Erythroblast (primary cell): ENCODE results near the gene TRIM63.
A peak's percentile ranks its signal among the peaks of the same experiment; 100 is the strongest.

Experiments used
- DNase-seq, 2 experiments: peaks; one replicate each; lab custom pipeline; 2025; lab: John Stamatoyannopoulos, UW
- GATA1 ChIP-seq: IDR thresholded peaks from 2 replicates; pipeline ENCODE4 v1.6.1; 2011; ENCODE audit warnings: low read depth, mild to moderate bottlenecking, control low read depth, low read length, moderate library complexity
- POLR2A ChIP-seq: IDR thresholded peaks from 2 replicates; pipeline ENCODE4 v1.6.1; 2011; ENCODE audit warnings: mild to moderate bottlenecking, low read length

TRIM63 gene

DNA sequence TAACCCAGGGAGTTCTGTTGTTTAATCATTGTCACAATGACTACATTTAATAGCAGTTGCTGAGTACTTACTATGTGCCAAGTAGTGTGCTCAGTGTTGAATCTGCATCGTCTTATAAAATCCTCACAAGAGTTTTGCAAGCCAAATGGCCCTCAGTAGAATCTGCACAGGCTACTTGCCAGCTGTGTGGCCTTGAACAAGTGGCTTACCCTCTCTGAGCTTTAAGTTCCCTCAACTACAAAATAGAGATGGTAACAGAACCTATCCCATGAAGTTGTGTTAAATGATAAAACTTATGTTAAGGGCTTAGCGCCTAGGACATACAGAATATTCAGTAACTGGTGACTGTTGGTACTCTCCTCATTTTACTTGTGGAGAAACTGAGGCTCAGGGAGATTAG is 12.4 kb downstream of the TRIM63 start:
- TF ChIP-seq POLR2A: no peak
- no peak for TF ChIP-seq GATA1
- DNase-seq: no peak

DNA sequence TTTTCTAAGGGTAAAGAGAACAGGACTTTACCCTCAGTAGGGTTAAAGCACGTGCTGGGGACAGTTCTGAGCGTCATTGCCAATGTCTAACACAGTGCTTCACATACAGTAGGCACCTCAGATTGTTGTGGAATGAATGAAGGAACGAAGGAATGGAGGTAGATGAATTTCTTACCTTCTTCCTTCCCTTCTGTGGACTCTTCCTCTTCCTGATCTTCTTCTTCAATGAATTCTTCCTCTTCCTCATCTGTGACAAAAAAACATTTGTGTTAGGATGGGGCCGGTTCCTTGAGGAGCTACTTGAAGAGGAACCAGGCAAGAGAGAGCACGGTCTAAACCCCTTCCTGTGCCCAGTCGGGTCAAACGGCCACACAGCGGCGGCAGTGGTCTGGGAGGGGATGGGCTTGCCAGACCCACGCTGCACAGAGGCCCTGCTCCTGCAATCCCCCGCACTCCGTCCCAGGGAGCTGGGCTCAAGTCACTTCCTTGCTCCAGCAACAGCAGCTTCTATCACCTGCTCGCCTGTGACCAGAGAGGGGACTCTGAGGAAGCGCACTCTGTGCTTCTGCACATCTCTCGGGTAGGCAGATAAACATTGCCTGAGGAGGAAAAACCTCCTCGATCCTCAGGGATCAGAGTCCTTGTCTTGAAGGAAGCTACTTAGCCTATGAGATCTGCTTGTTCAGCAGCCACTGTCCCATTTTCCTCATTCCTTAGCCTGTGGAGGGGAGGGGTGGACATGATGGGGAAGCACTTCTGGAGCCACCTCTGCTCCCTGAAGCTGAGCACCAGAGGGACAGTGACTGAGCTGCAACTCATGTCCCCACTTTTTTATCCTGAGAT is 13.5 kb downstream of the TRIM63 start:
- no peak for DNase-seq
- TF ChIP-seq POLR2A (no peak), GATA1 (no peak)

DNA sequence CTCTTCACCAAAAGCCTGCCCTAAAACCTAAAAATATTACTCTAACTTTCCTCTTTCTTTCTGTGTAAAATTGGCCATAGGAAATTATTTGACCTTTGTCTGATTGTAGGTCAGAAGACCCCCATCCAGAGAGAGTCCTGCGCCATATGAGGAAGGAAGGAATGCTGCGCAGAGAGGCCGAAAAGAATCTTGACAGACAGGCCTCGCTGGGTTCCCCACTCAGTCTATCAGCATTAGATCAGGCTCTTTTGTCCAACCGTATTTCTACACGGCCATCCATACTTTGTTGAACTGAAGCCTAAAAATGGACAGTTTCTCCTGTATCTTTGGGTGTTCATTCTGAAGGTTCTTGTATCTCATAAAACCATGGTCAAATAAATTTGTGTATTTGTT is 17.2 kb downstream of the TRIM63 start:
- TF ChIP-seq GATA1: no peak
- TF ChIP-seq POLR2A: no peak
- DNase-seq: no peak

DNA sequence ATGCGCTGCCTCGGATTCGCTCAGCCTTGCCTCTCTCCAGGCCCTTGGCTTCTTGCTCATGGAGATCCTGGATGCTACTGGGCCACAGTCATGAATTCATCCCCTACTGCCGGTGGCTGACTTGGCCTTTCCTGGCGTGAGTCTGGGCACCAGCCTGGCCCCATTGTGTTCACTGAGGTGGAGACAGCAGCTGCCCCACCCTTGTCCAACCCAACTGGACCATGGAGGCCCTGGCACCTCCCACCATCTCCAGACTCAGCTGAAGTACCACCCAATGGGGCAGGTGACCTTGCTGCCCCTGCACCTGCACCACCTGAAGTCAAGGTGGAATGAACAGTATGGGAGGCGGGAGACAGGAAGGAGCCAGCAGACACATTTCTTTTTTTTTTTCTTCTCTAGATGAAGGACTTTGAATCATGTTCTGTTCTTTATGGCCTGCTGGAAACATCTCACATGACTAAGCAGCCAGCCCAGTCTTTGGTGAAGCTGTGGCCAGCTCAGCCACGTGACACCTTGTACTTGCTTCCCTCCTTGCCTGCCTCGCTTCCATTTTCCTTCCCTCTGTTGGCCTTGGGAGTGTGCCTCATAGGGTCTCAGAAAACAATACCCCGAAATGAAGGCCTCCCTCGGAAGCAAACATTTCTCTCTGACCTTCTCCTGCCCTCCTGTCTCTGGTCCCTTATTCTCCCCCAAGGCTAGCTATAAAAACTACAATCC is 17.7 kb downstream of the TRIM63 start:
- no peak for DNase-seq
- no peak for TF ChIP-seq POLR2A

DNA sequence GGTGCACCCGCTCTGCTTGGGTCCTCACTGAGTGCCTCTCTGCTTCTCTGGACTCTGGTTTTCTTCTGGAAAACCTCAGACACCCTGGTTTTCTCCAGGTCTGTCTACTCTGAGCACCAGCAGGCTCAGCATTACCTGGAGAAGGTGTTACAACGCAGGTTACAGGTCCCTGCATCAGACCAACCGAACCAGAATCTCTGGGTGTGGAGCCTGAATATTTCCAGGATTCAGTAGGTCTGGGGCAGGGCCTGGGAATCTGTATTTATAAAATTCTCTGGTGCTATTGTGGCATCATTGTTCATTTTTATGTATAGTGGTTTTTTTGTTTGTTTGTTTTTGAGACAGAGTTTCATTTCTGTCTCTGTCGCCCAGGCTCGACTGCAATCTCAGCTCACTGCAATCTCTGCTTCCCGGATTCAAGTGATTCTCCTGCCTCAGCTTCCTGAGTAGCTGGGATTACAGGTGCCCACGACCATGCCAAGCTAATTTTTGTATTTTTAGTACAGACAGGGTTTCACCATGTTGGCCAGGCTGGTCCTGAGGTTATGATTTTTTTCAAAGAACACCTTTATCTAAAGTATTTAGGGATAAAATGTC is 20.1 kb downstream of the TRIM63 start:
- no peak for DNase-seq

DNA sequence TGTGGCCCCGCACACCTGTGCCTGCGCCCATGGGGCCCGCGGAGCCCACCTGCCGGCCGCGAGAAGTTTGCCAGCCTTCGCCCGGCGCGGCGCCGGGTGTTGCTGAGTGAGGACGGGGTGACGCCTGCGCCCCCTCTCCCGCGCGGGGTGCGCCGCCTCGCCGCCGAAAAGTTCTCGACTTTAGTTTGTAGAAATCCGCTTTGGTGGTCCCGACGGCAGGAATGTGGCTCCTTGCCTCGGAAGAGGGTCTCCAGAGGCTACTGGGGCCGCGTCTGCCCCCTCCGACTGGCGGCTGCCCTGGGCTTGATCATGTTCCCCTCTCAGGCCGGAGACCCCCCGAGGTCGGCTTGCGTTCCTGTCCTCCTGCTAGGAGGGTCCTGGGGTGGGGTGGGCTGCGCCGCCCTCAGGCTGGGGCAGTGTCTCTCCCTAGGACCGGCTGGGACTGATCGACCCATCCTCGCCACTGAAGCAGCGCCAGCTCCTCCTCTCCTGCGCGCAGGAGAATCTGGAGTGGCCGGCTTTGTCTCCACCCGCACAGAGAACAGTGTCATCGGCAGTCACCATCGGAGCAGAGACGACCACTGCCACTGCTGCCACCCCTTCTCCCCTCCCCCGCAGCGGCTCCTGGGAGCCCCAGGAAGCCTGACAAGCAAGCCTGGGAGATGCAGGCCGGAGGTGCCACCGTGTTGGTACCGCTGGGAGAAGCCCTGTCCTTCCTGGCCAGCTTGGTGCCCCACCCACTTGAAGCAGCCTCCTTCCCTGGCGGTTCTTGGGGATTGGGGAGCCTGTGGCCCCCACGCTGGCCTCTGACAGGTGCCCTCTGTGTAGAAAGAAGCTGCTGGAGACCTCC is 21.0 kb downstream of the TRIM63 start:
- no peak for TF ChIP-seq GATA1
- no peak for TF ChIP-seq POLR2A

More for the DNA sequence above, 20.1 kb downstream of the TRIM63 start:
- TF ChIP-seq POLR2A (no peak), GATA1 (no peak)

DNA sequence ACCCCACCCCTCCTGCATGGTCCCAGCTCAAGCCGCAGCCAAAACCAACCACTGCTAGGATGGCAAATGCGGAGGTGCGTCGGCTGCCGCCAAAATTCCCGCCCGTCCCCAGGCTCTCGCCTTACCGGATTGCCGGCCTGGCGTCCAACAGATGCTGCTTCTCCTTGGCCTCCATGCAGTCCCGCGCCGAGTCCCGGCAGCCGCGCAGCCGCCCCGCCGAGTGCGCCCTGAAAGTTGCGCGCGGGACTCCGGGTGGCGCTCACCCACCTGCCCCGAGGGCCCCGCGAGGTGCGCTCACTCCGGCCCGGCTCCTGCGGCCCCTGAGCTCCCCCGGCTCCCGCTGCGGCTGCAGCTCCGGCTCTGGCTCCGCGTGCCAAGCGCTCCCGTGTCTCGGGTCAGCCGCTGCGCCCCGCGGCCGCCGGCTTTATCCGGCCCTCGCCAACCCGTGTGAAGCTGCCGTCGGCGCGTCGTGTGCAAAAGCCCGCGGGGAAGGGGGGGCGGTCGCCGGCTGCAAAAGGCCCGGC is 21.6 kb downstream of the TRIM63 start, which contains the start of gene SLC30A2:
Gene SLC30A2, minus strand, starts transcription at position 397 of the 524 bp plus-strand sequence. Its CDS starts 222 bp downstream, at position 175.
- peak in 1 of 2 experiments; percentile 26 for DNase-seq

More for the DNA sequence above, 21.0 kb downstream of the TRIM63 start:
- DNase-seq: no peak

DNA sequence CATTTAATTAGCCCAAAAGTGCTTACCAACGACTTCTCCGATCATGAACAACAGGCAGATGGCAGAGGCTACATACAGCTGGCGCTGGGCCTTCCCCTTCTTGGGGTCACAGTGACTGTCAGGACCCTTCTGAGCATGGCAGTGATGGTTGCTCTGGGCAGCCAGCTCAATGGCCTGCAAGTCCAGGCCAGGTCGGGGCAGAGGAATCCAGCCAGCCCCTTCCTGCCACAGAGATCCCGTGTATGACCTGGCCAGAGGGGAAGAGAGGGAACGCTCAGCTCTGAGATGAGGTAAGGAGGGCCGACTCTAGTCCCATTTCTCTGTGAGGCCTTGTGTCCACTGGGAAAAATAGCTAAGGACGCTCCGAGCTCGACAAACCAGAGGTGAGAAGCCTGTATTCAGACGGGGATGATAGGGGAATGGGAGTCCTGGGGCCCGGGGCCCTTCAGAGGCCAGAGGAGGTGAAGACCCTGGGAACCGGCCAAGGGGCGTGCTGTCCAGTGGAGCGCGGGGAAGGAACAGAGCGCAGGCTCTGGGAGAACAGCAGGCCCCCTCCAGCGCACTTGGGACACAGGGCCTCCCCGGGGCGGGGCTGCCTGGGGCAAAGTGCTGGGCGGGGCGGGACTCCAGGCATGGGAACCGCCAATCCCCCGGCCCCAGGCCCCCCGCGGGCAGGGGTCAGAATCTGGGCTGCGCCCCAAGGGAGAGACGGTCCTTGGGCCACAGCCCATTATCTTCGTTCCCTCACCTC is 22.3 kb downstream of the TRIM63 start:
- TF ChIP-seq GATA1 (no peak), POLR2A (no peak)
- DNase-seq: peak in 1 of 2 experiments; percentile 26

More for the DNA sequence above, 21.6 kb downstream of the TRIM63 start, which contains the start of gene SLC30A2:
- no peak for TF ChIP-seq GATA1
- no peak for TF ChIP-seq POLR2A

DNA sequence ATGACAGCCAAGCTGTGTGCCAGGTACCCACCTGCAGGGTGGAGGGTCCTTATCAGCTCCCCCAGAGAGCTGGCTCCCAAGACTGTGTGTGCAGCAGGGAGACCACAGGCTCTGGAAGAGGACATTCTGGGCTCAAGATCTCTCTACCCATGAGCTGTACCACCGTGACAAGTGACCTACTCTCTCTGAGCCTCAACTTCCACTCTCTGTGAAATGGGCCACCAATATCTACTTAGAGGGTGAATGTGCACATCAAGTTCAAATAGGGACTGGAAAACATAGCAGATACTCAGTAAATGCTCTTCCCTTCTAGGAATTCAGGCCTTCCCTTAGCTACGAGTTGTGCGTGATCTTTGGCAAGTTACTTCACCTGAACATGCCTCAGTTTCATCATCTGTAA is 23.0 kb downstream of the TRIM63 start:
- DNase-seq: no peak
- TF ChIP-seq POLR2A: no peak
- TF ChIP-seq GATA1: no peak

DNA sequence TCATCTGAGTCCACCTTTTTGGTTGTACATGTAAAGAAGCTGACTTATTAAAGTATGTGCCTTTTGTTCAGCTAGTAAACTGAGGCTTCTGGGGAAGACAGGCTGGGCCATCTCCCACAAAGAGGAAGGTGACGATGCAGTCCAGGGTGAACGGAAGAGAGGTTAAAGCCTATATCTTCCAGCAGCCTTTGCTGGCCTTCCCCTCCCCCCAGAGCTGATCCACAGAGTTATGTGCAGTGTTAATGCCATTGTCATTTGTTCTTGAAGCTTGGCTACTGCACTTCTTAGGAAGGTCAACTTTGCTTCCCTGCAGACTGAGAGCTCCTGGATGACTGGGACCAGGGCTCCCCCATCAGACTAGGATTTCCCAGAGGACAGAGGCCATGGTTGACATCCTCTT is 23.7 kb downstream of the TRIM63 start:
- DNase-seq: no peak
- TF ChIP-seq POLR2A (no peak), GATA1 (no peak)

DNA sequence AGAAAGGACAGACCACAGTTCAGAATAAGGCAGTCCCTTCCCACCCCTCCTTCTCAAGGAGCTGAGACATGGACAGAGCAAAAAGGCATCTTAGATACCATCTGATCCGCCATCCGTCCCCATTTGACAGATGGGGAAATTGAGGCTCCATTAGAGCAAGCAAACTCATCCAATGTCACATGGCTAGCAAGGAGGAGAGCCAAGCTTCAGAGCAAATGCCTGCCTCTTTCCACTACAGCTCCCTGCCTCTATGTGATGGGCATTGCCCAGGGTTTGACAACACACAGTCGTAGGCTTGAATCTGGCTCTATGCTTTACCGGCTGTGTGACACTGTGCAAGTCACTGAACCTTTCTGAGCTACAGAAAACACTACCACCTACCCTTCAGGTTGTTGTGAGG is 25.5 kb downstream of the TRIM63 start:
- no peak for DNase-seq

DNA sequence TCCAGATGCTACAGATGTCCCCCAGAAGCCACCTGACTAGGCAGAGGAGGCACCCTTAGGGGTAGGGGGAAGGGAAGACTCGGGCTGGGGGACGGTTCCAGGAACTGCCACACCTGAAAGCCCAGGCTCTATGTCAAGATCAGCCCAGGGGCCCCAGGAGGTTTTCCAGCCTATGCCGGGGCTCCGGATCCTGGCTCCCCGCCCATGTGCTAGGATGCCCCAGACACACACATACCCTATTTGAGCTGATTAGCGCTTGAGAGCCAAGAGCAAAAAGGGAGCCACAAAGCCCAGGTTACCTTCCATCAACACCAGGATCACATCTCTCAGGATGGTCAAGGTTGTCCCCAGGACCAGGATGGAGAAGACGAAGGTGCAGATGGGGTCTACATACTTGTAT is 26.0 kb downstream of the TRIM63 start:
- TF ChIP-seq POLR2A: no peak
- TF ChIP-seq GATA1: no peak
- no peak for DNase-seq

More for the DNA sequence above, 25.5 kb downstream of the TRIM63 start:
- TF ChIP-seq GATA1 (no peak), POLR2A (no peak)
